ENCODE measurements around the gene ITPRIP.

The ITPRIP gene

GRCh38 chr10:104306897-104307296 is 31.4 kb downstream of the ITPRIP start (continued):
- TF ChIP-seq ZNF362 (tag by site-specific recombination; IDR thresholded peaks at IDR 0.05) (no peak), ZNF747 (tag by site-specific recombination; IDR thresholded peaks at IDR 0.05) (no peak), ZNF324 (tag by site-specific recombination; IDR thresholded peaks at IDR 0.05) (no peak)

GRCh38 chr10:104304927-104305326 is 33.3 kb downstream of the ITPRIP start:
- no peak overlapping the region for H3K27ac ChIP-seq (ENCODE audit: extremely low read depth, low read depth, low read length)
- POLR2A ChIA-PET, result interaction anchor here (0.8 to 2.0 kb wide), 2 partner anchors 29 to 33 kb away, joined by 4 to 8 read pairs; partner anchors contain the start of gene ITPRIP
- TF ChIP-seq ZNF311 (tag by site-specific recombination; IDR thresholded peaks at IDR 0.05; ENCODE audit: borderline replicate concordance) (no peak), ZNF280C (tag by site-specific recombination; IDR thresholded peaks at IDR 0.05) (no peak), ZBTB26 (tag by site-specific recombination; optimal IDR thresholded peaks at IDR 0.05) (no peak), ZNF112 (tag by site-specific recombination; IDR thresholded peaks at IDR 0.05) (no peak), ZBTB11 (tag by site-specific recombination; conservative IDR thresholded peaks at IDR 0.05; ENCODE audit: low read depth) (no peak), MYNN (tag by site-specific recombination; IDR thresholded peaks at IDR 0.05; ENCODE audit: borderline replicate concordance) (no peak), ZFHX2 (tag by site-specific recombination; conservative IDR thresholded peaks at IDR 0.05) (no peak), ZNF174 (tag by site-specific recombination; IDR thresholded peaks at IDR 0.05) (no peak), AEBP2 (tag by site-specific recombination; IDR thresholded peaks at IDR 0.05; ENCODE audit: borderline replicate concordance) (no peak), ZNF266 (tag by site-specific recombination; IDR thresholded peaks at IDR 0.05; ENCODE audit: low read depth) (no peak), HOXC10 (CRISPR knock-in tag; IDR thresholded peaks at IDR 0.05) (no peak), ZNF280D (tag by site-specific recombination; IDR thresholded peaks at IDR 0.05) (no peak), ZBTB8A (tag by site-specific recombination; IDR thresholded peaks at IDR 0.05) (no peak), ZIC2 (tag by site-specific recombination; IDR thresholded peaks at IDR 0.05) (no peak), ZNF530 (tag by site-specific recombination; IDR thresholded peaks at IDR 0.05; ENCODE audit: low read depth) (no peak)

More at GRCh38 chr10:104304927-104305326, 33.3 kb downstream of the ITPRIP start:
- no peak overlapping the region for H3K4me3 ChIP-seq (ENCODE audit: low read depth, low read length)
- H3K36me3 ChIP-seq (ENCODE audit: control insufficient read depth in 2 of 2, insufficient read depth in 1 of 2, low read length in 2 of 2), result no peaks in the 10 kb centered on the region
- H3K4me1 ChIP-seq (ENCODE audit: control insufficient read depth, insufficient read depth, low read length), result no peaks in the 10 kb centered on the region
- CTCF ChIA-PET, result interaction anchor here (0.6 to 7.2 kb wide), 15 partner anchors 9 to 318 kb away, joined by 3 to 152 read pairs (median 7); partner anchors contain the start of genes CFAP58 and ITPRIP
- no peaks in the 10 kb centered on the region for H3K9me3 ChIP-seq (ENCODE audit: control insufficient read depth, insufficient read depth, low read depth, low read length)
